Caki2 (cell line): ENCODE measurements around the gene SARNP. TPM values are rescaled to one million over a fixed set of nuclear protein-coding genes. Genes with fewer than 3 reads are reported as not detected.
A peak's percentile ranks its signal among the peaks of the same experiment; 100 is the strongest.
"Not testable (repeated sequence)": the region's sequence is repeated elsewhere in the genome, so short reads cannot be mapped to it uniquely, and the experiment has no call there.

Experiments used
- DNase-seq: peaks from one replicate; pipeline ENCODE4 v3.0.0-alpha.2; 2015; ENCODE audit warnings: low read depth
- in situ Hi-C: cut with HindIII; loops from 2 replicates; pipeline ENCODE4 v1.10.0; 2016; ENCODE audit warnings: low sequenced_read_pairs, low pct_unique_long_range_greater_than_20kb, mixed read lengths
- total RNA-seq: library from RNA; depleted of rRNA; stranded (reverse); fragments of >200 nt; shearing (Covaris generic); gene quantifications from 2 replicates; pipeline ENCODE4 v1.2.3, GENCODE V29; 2014; ENCODE audit warnings: low replicate concordance

The SARNP gene
- total RNA-seq, 1 experiment from 2014 or later: 218 TPM

DNA sequence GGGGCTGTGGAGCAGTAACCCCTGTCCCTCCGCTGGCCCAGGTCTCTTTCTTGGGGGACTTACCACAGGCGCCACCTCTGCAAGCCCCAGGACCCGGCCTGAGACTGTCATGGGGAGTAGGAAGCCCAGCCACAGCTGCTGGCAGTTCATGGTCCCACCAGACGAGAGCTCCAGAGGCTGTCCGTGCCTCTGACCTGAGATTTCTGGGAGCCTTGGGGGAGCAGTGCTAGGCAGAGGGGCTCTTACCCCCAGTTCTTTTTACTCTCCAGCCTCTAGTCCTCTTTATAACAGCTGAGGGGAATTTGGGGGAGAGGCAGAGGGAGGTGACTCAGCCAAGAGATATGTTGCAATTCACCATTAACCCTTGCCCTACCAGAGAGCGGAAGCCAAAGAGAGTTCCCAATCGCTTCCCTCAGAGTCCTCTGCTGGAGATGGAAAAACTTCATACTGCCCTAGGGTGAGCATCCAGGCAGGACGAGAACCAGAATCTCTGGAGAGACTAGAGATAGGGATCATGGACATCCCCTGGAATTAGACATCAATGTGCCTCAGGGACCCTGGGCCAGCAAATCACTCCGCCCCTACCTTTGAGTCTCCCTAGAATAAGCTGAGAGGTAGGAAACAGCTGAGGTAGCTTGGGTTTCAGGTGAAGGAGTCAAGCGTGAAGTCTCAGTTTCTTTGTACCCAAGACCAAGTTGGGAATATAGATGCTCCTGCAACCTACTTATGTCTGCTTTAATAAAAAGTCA, 25.3 kb upstream of the SARNP start, which contains the start of gene MMP19:
TSS of gene MMP19 (minus strand) at position 256 of the 749 bp plus-strand sequence. CDS start at position 150, 106 bp downstream.
- in situ Hi-C loops: no loop called here
- DNase-seq: no peak

DNA sequence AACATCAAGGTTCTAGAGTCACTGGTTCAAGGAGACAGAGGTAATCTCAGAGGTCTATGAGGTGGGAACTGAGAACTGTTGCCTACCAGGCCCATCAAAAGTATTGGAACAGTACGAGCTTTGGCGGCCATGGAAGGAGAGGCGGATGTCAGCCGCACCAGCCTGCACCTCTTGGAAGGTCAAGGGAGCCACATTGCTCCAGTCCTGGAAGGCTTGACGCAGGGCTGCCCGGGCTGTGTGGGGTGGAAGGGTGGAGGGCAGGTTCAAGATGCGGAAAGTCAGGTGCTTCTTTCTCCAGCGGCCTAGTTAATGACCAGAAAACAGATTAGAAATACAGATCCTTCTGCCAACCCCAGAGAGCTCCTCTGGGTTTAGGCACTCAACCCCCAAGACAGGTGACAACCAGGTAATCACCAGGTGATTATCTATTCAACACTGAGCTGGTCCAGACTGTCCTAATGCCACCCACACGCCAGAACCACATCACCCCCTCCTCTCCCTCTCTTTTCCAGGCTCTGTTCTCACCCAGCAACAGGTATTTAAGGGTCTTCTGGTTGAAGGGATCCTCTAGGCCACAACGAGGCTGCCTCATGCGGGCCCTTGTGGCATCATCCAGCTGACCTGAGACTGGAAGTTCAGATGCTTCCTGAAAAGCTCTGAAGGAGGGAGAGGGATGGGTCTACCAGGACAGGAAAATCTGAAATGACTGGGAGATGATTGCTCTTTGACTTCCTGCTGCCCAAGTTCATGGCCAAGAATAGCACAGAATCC, 23.2 kb upstream of the SARNP start:
- DNase-seq: no peak
- in situ Hi-C loops: no loop called here

- in situ Hi-C loops: no loop called here
- no peak for DNase-seq
Measured at GRCh38 chr12:55839345-55840140, 22.0 kb upstream of the SARNP start.

DNA sequence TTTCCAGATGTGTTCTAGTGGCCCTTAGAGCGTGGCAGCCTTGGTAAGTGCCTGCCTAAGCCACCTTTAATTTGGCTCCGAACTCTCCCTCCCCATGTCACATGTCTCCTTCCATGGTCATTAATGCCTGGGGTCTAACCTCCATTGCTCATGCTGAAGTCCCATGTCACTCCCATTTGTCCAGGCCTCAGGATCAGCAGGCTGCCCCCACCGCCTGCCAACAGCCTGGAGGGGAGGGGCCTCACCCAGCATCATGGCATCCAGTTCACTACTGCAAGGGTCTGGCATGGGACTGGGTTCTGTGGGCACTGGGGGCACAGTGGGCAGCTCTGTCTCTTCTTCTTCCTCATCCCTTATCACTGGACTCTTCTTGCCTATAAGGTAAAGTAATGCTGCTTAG, 20.8 kb upstream of the SARNP start:
- in situ Hi-C loops: no loop called here

DNA sequence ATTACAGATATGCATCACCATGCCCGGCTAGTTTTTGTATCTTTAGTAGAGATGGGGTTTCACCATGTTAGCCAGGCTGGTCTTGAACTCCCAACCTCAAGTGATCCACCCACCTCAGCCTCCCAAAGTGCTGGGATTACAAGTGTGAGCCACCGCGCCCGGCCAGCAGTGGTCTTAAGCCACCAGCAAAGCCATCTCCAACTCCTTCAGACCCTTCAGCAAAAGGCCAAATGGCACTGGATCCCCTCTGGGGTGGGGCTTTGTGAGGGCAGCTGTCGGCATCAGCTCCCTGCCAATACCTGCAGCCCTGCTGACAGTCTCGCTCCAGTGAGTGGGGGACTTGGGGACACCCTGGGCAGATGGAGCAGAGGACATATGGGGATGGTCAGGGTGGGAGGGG, 16.9 kb upstream of the SARNP start:
- DNase-seq, in situ Hi-C loops: not testable (repeated sequence)

More for the DNA sequence above, 20.8 kb upstream of the SARNP start:
- no peak for DNase-seq

GRCh38 chr12:55833056-55833455, 15.5 kb upstream of the SARNP start:
- in situ Hi-C loops: no loop called here
- no peak for DNase-seq

DNA sequence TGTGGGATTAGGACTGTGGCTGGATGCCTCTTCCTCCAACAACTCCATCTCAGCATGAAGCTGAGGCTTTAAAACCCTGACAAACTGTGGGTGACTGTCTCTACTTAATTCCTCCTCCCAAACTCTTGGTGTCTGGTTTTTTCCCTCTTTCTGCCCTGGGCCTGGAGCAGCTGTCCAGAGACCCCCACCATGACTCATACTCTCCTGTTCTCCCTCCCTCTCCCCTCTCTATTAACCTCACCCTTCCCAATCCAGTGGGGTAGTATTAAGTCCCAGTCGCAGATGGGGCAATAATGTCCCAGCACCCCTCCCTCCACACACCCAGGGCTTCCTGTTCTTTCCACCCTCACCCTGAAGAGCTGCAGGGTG, 13.9 kb upstream of the SARNP start:
- no peak for DNase-seq
- in situ Hi-C loops: no loop called here

- in situ Hi-C loops: no loop called here
Measured at GRCh38 chr12:55830601-55831446, 13.3 kb upstream of the SARNP start.

GRCh38 chr12:55829967-55830600, 12.6 kb upstream of the SARNP start:
- no peak for DNase-seq
- in situ Hi-C loops: no loop called here

More at GRCh38 chr12:55830601-55831446, 13.3 kb upstream of the SARNP start:
- DNase-seq: no peak

GRCh38 chr12:55828357-55828756, 10.8 kb upstream of the SARNP start:
- in situ Hi-C loops: no loop called here
- DNase-seq: no peak

DNA sequence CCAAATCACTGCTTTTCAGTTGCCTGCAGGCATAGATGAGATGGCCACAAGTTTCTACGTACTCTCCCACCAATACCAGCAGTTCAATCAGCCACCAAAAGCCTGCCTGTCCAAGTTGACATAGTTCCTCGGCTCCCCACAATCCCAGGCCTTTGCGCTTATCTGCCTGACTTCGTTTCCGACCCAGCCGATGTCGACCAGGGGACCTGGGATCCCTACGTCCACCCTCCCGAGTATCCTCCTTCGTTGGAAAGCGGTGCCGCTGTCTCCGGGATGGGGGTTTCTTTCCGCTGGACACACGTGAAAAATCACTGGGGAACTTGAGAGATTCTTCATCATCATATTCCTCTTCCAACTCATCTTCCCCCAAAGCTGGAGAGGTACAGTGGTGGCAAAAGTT, 10.3 kb upstream of the SARNP start:
- no peak for DNase-seq
- in situ Hi-C loops: no loop called here

- DNase-seq: no peak
- in situ Hi-C loops: no loop called here
Measured at GRCh38 chr12:55824726-55825125, 7.2 kb upstream of the SARNP start.

GRCh38 chr12:55823419-55823818, 5.9 kb upstream of the SARNP start:
- DNase-seq: peak; percentile 72
- in situ Hi-C loops: no loop called here

GRCh38 chr12:55822228-55822627, 4.7 kb upstream of the SARNP start:
- in situ Hi-C loops: no loop called here
- peak; percentile 77 for DNase-seq

GRCh38 chr12:55820679-55821078, 3.2 kb upstream of the SARNP start:
- no peak for DNase-seq
- in situ Hi-C loops: no loop called here

- in situ Hi-C loops: no loop called here
- no peak for DNase-seq
Measured at GRCh38 chr12:55818886-55819285, 1.4 kb upstream of the SARNP start.

DNA sequence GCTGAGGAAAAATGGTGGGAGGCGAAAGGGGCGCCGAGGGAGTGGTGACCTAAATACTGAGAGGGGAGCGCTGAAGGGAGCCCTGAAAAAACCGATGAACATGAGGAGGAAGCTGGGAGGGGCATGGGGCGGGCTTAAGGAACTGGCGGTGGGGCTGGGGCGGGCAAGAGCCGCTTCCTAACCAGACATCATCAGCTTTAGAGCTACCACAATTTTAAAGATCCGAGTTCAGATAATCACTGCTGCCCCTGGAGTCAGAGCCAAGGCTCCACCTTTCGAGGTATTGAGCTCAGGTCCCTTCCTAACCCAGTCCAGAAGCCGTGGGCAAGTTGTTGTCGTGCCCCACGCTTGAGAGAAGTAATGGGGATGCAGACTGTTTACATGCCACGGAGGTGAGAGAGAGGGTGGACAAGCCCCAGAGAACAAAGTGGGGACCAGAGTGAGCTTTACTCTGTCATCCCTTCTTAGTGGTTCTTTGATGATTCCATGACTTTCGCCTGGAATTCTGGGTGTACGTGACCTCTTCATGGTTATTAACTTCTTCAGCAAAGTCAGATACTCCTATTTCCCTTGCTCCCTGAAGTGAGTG, 710 bp upstream of the SARNP start:
- in situ Hi-C loops: no loop called here
- DNase-seq: no peak
